Prostate gland (tissue), 2 donors: ENCODE measurements around the gene SYT14. TPM values are rescaled to one million over a fixed set of nuclear protein-coding genes. Genes with fewer than 3 reads are reported as not detected.

ENCODE experiments used
- DNase-seq: peaks from one replicate; pipeline ENCODE4 v3.0.0-alpha.2; 2019; ENCODE audit warnings: low spot score
- H3K27ac ChIP-seq, 2 donors: fragments of 200-600 bp; sonication (generic); 2 replicates each; pipeline ENCODE4 v1.5.1; 2017 to 2019
- H3K27me3 ChIP-seq: fragments of 200-600 bp; sonication (generic); replicated peaks from 2 replicates; pipeline ENCODE4 v1.5.1; 2019; ENCODE audit not compliant: insufficient read depth
- H3K36me3 ChIP-seq, 2 donors: fragments of 200-600 bp; sonication (generic); 1 replicate in 1 of 2; 2 replicates in 1 of 2; pipeline versions ENCODE4 v1.5.1 to v1.8.1; 2017 to 2019
- H3K4me1 ChIP-seq: fragments of 200-600 bp; sonication (generic); replicated peaks from 2 replicates; pipeline ENCODE4 v1.5.1; 2019
- H3K4me3 ChIP-seq, 2 donors: fragments of 200-600 bp; sonication (generic); 2 replicates each; pipeline ENCODE4 v1.5.1; 2017 to 2019
- H3K9me3 ChIP-seq: fragments of 200-600 bp; sonication (generic); 2 replicates; pipeline ENCODE4 v1.5.1; 2017
- POLR2A ChIP-seq: fragments of 450-650 bp; IDR thresholded peaks from one replicate; pipeline ENCODE4 v1.6.1; 2016; ENCODE audit warnings: antibody characterized with exemption, mild to moderate bottlenecking
- POLR2AphosphoS5 ChIP-seq: sonication (generic); formaldehyde crosslinking; IDR thresholded peaks from one replicate; pipeline ENCODE4 v1.6.1; 2017; ENCODE audit warnings: antibody characterized with exemption
- WGBS: methylation state at CpG from one replicate; pipeline ENCODE4 v1.1.5; 2018; 5-methylcytosine and 5-hydroxymethylcytosine counted together
- intact Hi-C: fragments of 100-400 bp; cut with DNase I; formaldehyde crosslinking; loops from one replicate; pipeline ENCODE4 v1.14.2; 2022
- total RNA-seq, 2 donors: library from RNA; depleted of rRNA; stranded (reverse); fragments of >200 nt; gene quantifications; one replicate each; pipeline ENCODE4 v1.1.0, GENCODE V29; 2016
- TF ChIP-seq, protein P1 (sequence below), 4 experiments: fragments of 200-600 bp in 2 of 4; fragments of 450-650 bp in 2 of 4; sonication (generic) in 2 of 4; IDR thresholded peaks; 1 replicate in 3 of 4; 2 replicates in 1 of 4; pipeline ENCODE4 v1.5.1; 2016 to 2019; ENCODE audit warnings: antibody characterized with exemption in 4 of 4, mild to moderate bottlenecking in 2 of 4, moderate library complexity in 2 of 4

The SYT14 gene
- total RNA-seq, 2 donors from 2014 or later, result 0.41 to 6.0 TPM

GRCh38 chr1:210087058-210087457 is 149.0 kb downstream of the SYT14 start:
- Histone ChIP-seq H3K9me3 (no peaks in the 10 kb centered on the region), H3K27me3 (no peaks in the 10 kb centered on the region), H3K4me3 (no peak overlapping the region), H3K36me3 (no peaks in the 10 kb centered on the region), H3K27ac (no peak overlapping the region), H3K4me1 (no peaks in the 10 kb centered on the region)
- TF ChIP-seq, protein P1, sequence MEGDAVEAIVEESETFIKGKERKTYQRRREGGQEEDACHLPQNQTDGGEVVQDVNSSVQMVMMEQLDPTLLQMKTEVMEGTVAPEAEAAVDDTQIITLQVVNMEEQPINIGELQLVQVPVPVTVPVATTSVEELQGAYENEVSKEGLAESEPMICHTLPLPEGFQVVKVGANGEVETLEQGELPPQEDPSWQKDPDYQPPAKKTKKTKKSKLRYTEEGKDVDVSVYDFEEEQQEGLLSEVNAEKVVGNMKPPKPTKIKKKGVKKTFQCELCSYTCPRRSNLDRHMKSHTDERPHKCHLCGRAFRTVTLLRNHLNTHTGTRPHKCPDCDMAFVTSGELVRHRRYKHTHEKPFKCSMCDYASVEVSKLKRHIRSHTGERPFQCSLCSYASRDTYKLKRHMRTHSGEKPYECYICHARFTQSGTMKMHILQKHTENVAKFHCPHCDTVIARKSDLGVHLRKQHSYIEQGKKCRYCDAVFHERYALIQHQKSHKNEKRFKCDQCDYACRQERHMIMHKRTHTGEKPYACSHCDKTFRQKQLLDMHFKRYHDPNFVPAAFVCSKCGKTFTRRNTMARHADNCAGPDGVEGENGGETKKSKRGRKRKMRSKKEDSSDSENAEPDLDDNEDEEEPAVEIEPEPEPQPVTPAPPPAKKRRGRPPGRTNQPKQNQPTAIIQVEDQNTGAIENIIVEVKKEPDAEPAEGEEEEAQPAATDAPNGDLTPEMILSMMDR (IDR thresholded peaks at IDR 0.05), result no peak
- TF ChIP-seq POLR2AphosphoS5 (no peak), POLR2A (no peak)
- 88% methylated on average over 6 of the region's 6 CpGs for WGBS
- DNase-seq, result no peak
- intact Hi-C loops, result no loop called here

DNA sequence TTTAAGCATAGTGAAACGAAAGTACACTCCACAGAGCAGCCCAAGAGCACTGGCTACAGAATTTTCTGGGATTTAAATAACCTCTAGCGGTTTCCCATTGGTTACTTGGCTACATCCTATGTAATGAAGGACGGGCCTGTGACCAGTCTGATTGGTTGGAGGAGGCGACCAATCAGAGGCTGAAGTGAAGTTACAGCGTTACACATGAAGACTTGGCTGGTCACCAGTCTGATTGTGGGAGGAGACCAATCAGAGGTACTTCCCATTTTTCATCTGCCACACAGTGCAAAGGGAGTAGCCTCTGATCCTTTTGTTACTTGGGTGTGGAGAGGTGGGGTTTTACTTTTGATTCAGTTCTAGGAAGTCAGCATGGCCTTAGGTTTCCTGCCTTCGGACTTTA is 151.8 kb downstream of the SYT14 start:
- Histone ChIP-seq H3K9me3 (no peaks in the 10 kb centered on the region), H3K4me1 (no peaks in the 10 kb centered on the region), H3K4me3 (no peak overlapping the region), H3K27me3 (no peaks in the 10 kb centered on the region), H3K36me3 (no peaks in the 10 kb centered on the region), H3K27ac (no peak overlapping the region)
- TF ChIP-seq POLR2A, result no peak
- TF ChIP-seq, protein P1 (IDR thresholded peaks at IDR 0.05), result no peak
- no peak for TF ChIP-seq POLR2AphosphoS5
- intact Hi-C loops, result no loop called here
- 89% methylated on average over 6 of the region's 6 CpGs for WGBS
- DNase-seq, result no peak

DNA sequence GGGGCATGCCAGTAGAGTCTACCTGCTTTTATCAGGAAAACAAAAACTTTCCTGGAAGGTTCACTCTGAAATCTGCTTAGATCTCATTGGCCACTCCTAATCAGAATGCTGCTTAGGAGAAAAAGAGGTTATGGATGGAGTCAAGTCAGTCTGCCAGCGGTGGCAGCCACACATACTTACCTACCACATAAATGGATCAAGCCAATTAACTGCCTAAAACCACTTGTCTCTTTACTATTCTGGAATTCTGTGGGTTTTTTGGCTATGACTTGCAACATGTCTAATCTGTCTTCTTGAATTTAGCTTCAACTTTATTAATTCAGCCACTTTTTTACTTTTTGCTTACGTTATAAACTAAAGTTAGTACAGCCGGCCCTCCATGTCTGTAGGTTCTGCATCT is 154.3 kb downstream of the SYT14 start:
- TF ChIP-seq POLR2AphosphoS5 (no peak), POLR2A (no peak)
- TF ChIP-seq, protein P1 (IDR thresholded peaks at IDR 0.05), result no peak
- DNase-seq, result no peak
- intact Hi-C loops, result no loop called here
- no peaks in the 10 kb centered on the region for H3K36me3 ChIP-seq
- no peak overlapping the region for H3K4me3 ChIP-seq
- H3K4me1 ChIP-seq, result no peaks in the 10 kb centered on the region
- no peak overlapping the region for H3K27ac ChIP-seq
- 93% methylated on average over 3 of the region's 3 CpGs for WGBS
- H3K27me3 ChIP-seq, result no peaks in the 10 kb centered on the region
- H3K9me3 ChIP-seq, result no peaks in the 10 kb centered on the region

DNA sequence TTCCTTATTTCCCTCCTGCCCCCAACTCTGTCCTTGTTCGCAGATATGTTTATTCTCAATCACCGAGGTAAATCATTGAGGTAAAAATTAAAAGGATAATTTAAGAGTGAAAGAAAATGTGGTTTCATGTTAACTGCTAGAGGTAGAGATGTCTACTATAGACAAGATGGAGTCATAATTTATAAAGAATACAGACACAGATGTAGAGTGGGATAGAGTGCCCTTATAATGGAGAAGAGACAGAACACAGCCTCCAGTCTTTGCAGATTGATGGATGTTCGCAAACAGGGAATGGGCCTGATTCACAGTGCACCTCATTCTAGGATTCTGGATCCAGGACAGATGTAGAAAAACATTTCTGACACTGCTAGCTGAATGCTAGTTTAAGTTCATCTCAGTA is 155.4 kb downstream of the SYT14 start:
- no peaks in the 10 kb centered on the region for H3K27me3 ChIP-seq
- no peaks in the 10 kb centered on the region for H3K9me3 ChIP-seq
- DNase-seq, result no peak
- no peaks in the 10 kb centered on the region for H3K36me3 ChIP-seq
- H3K4me1 ChIP-seq, result no peaks in the 10 kb centered on the region
- no peak overlapping the region for H3K27ac ChIP-seq
- no peak for TF ChIP-seq POLR2A
- TF ChIP-seq, protein P1 (IDR thresholded peaks at IDR 0.05), result no peak
- TF ChIP-seq POLR2AphosphoS5, result no peak
- WGBS, result 87% methylated on average over 3 of the region's 3 CpGs
- H3K4me3 ChIP-seq, result no peak overlapping the region
- intact Hi-C loops, result no loop called here

- H3K4me3 ChIP-seq, result no peak overlapping the region
- no peaks in the 10 kb centered on the region for H3K4me1 ChIP-seq
- intact Hi-C loops, result no loop called here
- TF ChIP-seq, protein P1 (IDR thresholded peaks at IDR 0.05), result no peak
- TF ChIP-seq POLR2A, result no peak
- TF ChIP-seq POLR2AphosphoS5, result no peak
- H3K36me3 ChIP-seq, result no peaks in the 10 kb centered on the region
- peaks cover 3% of the 10 kb centered on the region for H3K27me3 ChIP-seq
- WGBS, result 81% methylated on average over 3 of the region's 3 CpGs
- H3K9me3 ChIP-seq, result no peaks in the 10 kb centered on the region
- H3K27ac ChIP-seq, result no peak overlapping the region
- DNase-seq, result no peak
Measured at GRCh38 chr1:210098356-210098755, 160.3 kb downstream of the SYT14 start.
